ENCODE measurements around the gene USF3.

DNA sequence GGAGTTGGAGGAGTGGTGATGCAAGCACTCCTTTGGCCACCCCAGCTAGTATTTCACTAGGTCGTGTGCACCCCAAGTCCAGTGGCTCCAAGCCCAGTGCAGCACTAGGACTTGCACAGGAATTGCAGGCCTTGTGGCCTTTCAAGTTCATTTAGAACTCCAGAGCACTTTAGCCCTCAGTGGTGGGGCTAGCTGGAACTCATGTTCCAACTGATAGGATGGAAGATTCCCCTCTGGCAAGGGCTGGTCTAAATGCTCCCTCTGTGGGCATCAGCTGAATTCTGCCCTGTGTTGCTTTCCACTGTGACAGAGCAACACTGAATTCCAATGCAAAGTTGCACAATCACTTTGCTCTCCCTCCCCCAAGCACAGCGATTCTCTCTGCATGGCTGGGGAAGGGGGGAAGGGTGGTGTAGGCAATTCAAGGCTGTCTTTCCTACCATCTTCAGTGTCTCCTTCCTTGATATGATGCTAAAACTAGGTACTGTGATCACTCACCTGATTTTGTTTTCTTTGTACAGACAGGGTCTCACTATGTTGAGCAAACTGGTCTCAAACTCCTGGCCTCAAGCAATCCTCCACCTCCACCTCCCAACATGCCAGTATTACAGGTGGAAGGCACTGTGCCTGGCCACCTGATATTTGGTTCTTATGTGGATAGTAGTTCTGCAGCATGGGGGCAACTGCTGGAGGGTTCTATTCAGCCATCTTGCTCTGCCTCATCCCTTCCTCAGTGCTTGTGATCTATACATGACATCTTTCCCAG, 10.3 kb downstream of the USF3 start:
- TF ChIP-seq, protein P1, sequence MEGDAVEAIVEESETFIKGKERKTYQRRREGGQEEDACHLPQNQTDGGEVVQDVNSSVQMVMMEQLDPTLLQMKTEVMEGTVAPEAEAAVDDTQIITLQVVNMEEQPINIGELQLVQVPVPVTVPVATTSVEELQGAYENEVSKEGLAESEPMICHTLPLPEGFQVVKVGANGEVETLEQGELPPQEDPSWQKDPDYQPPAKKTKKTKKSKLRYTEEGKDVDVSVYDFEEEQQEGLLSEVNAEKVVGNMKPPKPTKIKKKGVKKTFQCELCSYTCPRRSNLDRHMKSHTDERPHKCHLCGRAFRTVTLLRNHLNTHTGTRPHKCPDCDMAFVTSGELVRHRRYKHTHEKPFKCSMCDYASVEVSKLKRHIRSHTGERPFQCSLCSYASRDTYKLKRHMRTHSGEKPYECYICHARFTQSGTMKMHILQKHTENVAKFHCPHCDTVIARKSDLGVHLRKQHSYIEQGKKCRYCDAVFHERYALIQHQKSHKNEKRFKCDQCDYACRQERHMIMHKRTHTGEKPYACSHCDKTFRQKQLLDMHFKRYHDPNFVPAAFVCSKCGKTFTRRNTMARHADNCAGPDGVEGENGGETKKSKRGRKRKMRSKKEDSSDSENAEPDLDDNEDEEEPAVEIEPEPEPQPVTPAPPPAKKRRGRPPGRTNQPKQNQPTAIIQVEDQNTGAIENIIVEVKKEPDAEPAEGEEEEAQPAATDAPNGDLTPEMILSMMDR (IDR thresholded peaks at IDR 0.05), result no peak
- no peak for TF ChIP-seq POLR2A (IDR thresholded peaks at IDR 0.05)

All from stomach (tissue), 4 donors.